Stimulated activated naive B cell treated with anti-CD40 and anti-IgM and Interleukin-4, amounts not matched to agents 10 μg/mL and 1 μg/mL and 100 μg/mL, for 72 hours (primary cell): ENCODE measurements around the gene CSTA.

Experiments used
- ATAC-seq, 2 donors: fragments of 150-1000 bp; cut with Tn5 transposase; replicated peaks; 2 replicates each; pipeline ENCODE4 v1.10.0; 2021; ENCODE audit warnings: moderate library complexity in 1 of 2
- DNase-seq: peaks from one replicate; pipeline ENCODE4 v3.0.0; 2021
- H3K27ac Mint-ChIP-seq: one replicate; pipeline ENCODE4 v1.8.0; 2022; ENCODE audit warnings: mild to moderate bottlenecking, mixed read lengths
- H3K27me3 Mint-ChIP-seq, 2 donors: one replicate each; pipeline ENCODE4 v1.8.0; 2022; ENCODE audit warnings: mixed read lengths in 2 of 2
- H3K36me3 Mint-ChIP-seq, 2 donors: one replicate each; pipeline ENCODE4 v1.8.0; 2022; ENCODE audit warnings: mixed read lengths in 2 of 2, mild to moderate bottlenecking in 1 of 2
- H3K4me1 Mint-ChIP-seq, 2 donors: one replicate each; pipeline ENCODE4 v1.8.0; 2022; ENCODE audit warnings: mixed read lengths in 2 of 2, mild to moderate bottlenecking in 1 of 2
- H3K4me3 Mint-ChIP-seq, 2 donors: one replicate each; pipeline ENCODE4 v1.8.0; 2022; ENCODE audit warnings: mild to moderate bottlenecking in 2 of 2, mixed read lengths in 2 of 2, moderate library complexity in 1 of 2
- H3K9me3 Mint-ChIP-seq, 2 donors: one replicate each; pipeline ENCODE4 v1.8.0; 2022; ENCODE audit warnings: mixed read lengths in 2 of 2, mild to moderate bottlenecking in 1 of 2

Gene CSTA

DNA sequence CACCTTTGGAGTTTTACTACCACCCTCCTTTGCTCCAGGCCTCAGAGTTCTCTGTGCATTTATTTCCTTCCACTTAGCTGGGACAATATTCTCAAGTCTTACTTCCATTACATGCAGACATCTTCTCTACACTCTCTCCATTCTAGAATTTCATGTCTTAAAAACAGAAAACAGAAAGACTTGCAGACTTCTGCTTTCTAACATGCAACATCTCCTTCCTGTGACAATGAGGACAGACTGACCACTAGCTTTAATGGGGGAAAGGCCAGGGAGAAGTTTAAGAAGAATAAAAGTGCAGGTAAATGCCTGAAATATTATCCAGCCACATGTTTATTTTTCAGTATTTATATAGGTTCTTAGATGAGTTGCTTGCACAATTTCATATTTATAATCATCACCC lies 17.1 kb upstream of the CSTA start:
- ATAC-seq (no peak), DNase-seq (no peak)
- Mint-ChIP-seq H3K36me3 (no peaks in the 10 kb centered on the region), H3K27me3 (no peaks in the 10 kb centered on the region), H3K4me1 (peaks cover 20 to 42% of the 10 kb centered on the region in 2 donors), H3K4me3 (peak overlapping the region; percentile 15 to 18), H3K27ac (peak overlapping the region; percentile 40), H3K9me3 (no peaks in the 10 kb centered on the region)

GRCh38 chr3:122310361-122310760 lies 14.7 kb upstream of the CSTA start:
- Mint-ChIP-seq H3K27ac (no peak overlapping the region), H3K27me3 (peaks cover 2% of the 10 kb centered on the region in 2 donors), H3K36me3 (no peaks in the 10 kb centered on the region), H3K4me1 (peaks cover 18 to 44% of the 10 kb centered on the region in 2 donors), H3K4me3 (no peak overlapping the region), H3K9me3 (no peaks in the 10 kb centered on the region)
- DNase-seq, result no peak
- no peak for ATAC-seq

DNA sequence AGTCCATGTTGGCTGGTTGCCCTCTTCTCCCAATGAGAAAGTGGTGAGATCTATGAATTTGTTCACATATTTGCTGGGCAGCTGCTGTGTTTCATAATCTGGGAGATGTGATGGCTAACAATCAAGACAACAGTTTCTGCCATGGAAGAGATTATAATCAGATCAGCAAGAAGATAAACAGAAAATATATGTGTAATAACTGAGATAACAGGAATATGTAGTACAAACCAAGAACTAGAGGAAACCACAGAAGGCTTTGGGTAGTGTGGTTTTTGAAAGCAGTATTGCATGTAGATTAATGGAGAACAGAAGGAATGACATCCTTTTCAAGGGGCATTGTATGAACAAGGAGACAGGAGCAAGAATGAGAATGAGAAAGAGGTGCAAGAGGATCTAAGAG lies 12.2 kb upstream of the CSTA start:
- ATAC-seq, result no peak
- peaks cover 11 to 13% of the 10 kb centered on the region in 2 donors for H3K27me3 Mint-ChIP-seq
- no peak overlapping the region for H3K4me3 Mint-ChIP-seq
- H3K36me3 Mint-ChIP-seq, result peaks cover 0 to 3% of the 10 kb centered on the region in 2 donors
- no peak overlapping the region for H3K27ac Mint-ChIP-seq
- H3K4me1 Mint-ChIP-seq, result peaks cover 4 to 20% of the 10 kb centered on the region in 2 donors
- no peak for DNase-seq
- peaks cover 0 to 3% of the 10 kb centered on the region in 2 donors for H3K9me3 Mint-ChIP-seq

- ATAC-seq, result no peak
- H3K4me1 Mint-ChIP-seq, result peaks cover 1 to 16% of the 10 kb centered on the region in 2 donors
- H3K9me3 Mint-ChIP-seq, result peaks cover 3 to 7% of the 10 kb centered on the region in 2 donors
- no peak overlapping the region for H3K4me3 Mint-ChIP-seq
- peaks cover 15 to 18% of the 10 kb centered on the region in 2 donors for H3K27me3 Mint-ChIP-seq
- no peak for DNase-seq
- no peak overlapping the region for H3K27ac Mint-ChIP-seq
- H3K36me3 Mint-ChIP-seq, result peaks cover 0 to 4% of the 10 kb centered on the region in 2 donors
These were observed 11.8 kb upstream of the CSTA start for GRCh38 chr3:122313281-122313680.

DNA sequence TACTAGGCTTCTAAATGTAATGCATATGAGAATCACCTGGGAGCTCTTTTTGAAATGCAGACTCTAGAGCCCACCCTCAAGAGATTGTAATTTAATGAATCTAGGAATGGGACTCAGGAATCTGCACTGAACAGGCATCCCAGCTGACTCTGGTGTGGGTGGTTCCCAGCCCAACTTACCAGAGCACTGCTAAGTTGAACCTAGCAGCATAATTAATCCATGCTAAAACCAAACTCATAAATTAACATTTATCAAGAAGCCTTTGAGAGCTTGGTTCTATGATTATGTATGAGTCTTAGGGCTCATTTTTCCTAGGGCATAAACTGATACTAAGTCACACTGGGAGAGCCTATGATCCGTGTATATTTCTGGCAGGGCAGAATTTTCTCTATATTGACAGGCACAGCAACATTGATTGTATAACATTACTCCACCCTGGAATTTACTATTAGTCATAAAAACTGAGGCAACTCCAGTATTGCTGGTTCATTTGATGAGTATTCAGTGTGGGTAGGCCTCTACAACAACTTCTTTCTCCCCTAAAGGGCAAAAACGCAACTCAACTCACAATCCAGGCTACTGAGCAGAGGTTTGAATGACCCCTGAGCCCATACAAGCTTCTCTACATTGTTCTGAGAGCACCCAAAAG lies 10.7 kb upstream of the CSTA start:
- Mint-ChIP-seq H3K36me3 (peaks cover 3 to 5% of the 10 kb centered on the region in 2 donors), H3K9me3 (peaks cover 6 to 10% of the 10 kb centered on the region in 2 donors), H3K27me3 (peaks cover 17 to 20% of the 10 kb centered on the region in 2 donors), H3K27ac (no peak overlapping the region), H3K4me3 (no peak overlapping the region), H3K4me1 (peaks cover 1 to 6% of the 10 kb centered on the region in 2 donors)
- no peak for DNase-seq
- ATAC-seq, result no peak

- Mint-ChIP-seq H3K36me3 (peaks cover 3 to 5% of the 10 kb centered on the region in 2 donors), H3K9me3 (peaks cover 9 to 10% of the 10 kb centered on the region in 2 donors), H3K4me3 (no peak overlapping the region), H3K27me3 (peaks cover 17 to 20% of the 10 kb centered on the region in 2 donors), H3K4me1 (peaks cover 3 to 6% of the 10 kb centered on the region in 2 donors), H3K27ac (no peak overlapping the region)
- ATAC-seq, result no peak
- DNase-seq, result no peak
These were observed 9.4 kb upstream of the CSTA start for GRCh38 chr3:122315619-122316018.

DNA sequence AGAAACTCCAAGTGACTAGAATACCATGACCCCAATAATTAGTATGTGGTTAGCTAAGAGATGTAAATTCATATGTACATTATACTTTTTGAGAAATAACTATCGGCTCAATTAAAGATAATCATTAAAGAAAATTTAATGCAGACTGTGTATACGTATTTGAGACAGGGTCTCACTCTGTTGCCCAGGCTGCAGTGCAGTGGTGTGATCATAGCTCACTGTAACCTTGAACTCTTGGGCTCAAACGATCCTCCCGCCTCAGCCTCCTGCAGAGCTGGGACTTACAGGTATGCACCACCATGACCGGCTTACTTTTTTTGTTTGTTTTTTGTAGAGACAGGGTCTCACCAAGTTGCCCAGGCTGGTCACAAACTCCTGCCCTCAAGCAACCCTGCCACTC lies 8.7 kb upstream of the CSTA start:
- peaks cover 9 to 10% of the 10 kb centered on the region in 2 donors for H3K9me3 Mint-ChIP-seq
- no peak overlapping the region for H3K4me3 Mint-ChIP-seq
- H3K4me1 Mint-ChIP-seq, result peaks cover 6 to 12% of the 10 kb centered on the region in 2 donors
- DNase-seq, result no peak
- ATAC-seq, result no peak
- peaks cover 17 to 20% of the 10 kb centered on the region in 2 donors for H3K27me3 Mint-ChIP-seq
- no peak overlapping the region for H3K27ac Mint-ChIP-seq
- peaks cover 3 to 5% of the 10 kb centered on the region in 2 donors for H3K36me3 Mint-ChIP-seq

GRCh38 chr3:122318620-122319019 lies 6.4 kb upstream of the CSTA start:
- no peak for DNase-seq
- peaks cover 17 to 20% of the 10 kb centered on the region in 2 donors for H3K27me3 Mint-ChIP-seq
- ATAC-seq, result no peak
- H3K36me3 Mint-ChIP-seq, result peaks cover 3 to 5% of the 10 kb centered on the region in 2 donors
- H3K27ac Mint-ChIP-seq, result peak overlapping the region; percentile 2
- H3K4me1 Mint-ChIP-seq, result peaks cover 12 to 14% of the 10 kb centered on the region in 2 donors
- H3K9me3 Mint-ChIP-seq, result peaks cover 9 to 10% of the 10 kb centered on the region in 2 donors
- H3K4me3 Mint-ChIP-seq, result no peak overlapping the region

- peaks cover 9 to 10% of the 10 kb centered on the region in 2 donors for H3K9me3 Mint-ChIP-seq
- DNase-seq (no peak), ATAC-seq (peak; percentile 52 to 72)
- no peak overlapping the region for H3K4me3 Mint-ChIP-seq
- peaks cover 20 to 29% of the 10 kb centered on the region in 2 donors for H3K4me1 Mint-ChIP-seq
- H3K27me3 Mint-ChIP-seq, result peaks cover 9 to 10% of the 10 kb centered on the region in 2 donors
- peak overlapping the region; percentile 21 for H3K27ac Mint-ChIP-seq
- peaks cover 3 to 5% of the 10 kb centered on the region in 2 donors for H3K36me3 Mint-ChIP-seq
These were observed 2.7 kb upstream of the CSTA start for GRCh38 chr3:122322095-122323075.

DNA sequence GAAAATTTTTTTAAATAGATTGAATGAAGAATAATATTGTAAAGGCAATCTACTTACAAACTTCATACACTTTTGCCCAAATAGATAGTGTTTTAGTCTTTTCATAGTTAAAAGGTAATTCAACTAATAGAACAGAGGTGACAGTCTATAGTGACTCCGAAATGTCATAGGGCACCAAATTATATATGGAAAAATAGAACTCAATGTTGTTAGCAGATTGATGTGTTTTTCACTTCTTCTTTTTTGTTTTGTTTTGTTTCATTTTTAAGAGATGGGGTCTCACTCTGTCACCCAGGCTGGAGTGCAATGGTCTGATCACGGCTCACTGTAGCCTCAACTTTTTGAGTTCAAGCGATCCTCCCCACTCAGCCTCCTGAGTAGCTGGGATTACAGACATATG lies 721 bp downstream of the CSTA start:
- peak; percentile 58 to 71 for ATAC-seq
- no peaks in the 10 kb centered on the region for H3K9me3 Mint-ChIP-seq
- peak overlapping the region in 1 of 2 donors; percentile 37 for H3K4me3 Mint-ChIP-seq

DNA sequence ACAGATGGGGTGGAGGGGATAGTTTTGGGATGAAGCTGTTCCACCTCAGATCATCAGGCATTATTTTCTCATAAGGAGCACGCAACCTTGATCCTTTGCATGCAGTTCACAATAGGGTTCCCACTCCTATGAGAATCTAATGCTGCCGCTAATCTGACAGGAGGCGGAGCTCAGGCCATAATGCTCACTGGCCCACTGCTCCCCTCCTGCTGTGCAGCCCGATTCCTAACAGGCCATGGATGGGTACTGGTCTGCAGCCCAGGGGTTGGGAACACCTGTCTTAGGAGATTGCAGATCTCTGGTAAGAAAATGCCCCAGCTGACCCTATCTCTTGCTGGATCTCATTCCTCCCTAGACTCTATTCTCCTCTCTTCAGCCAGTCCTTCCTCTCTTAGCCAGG lies 6.8 kb downstream of the CSTA start:
- H3K27me3 Mint-ChIP-seq, result peaks cover 17 to 33% of the 10 kb centered on the region in 2 donors
- no peak overlapping the region for H3K27ac Mint-ChIP-seq
- H3K9me3 Mint-ChIP-seq, result no peaks in the 10 kb centered on the region
- ATAC-seq, result no peak
- H3K4me1 Mint-ChIP-seq, result peaks cover 6 to 9% of the 10 kb centered on the region in 2 donors
- H3K4me3 Mint-ChIP-seq, result no peak overlapping the region
- H3K36me3 Mint-ChIP-seq, result no peaks in the 10 kb centered on the region
- DNase-seq, result no peak

More for the DNA sequence above, 721 bp downstream of the CSTA start:
- H3K27ac Mint-ChIP-seq, result no peak overlapping the region
- H3K4me1 Mint-ChIP-seq, result peaks cover 19 to 29% of the 10 kb centered on the region in 2 donors
- H3K36me3 Mint-ChIP-seq, result no peaks in the 10 kb centered on the region
- peaks cover 0 to 4% of the 10 kb centered on the region in 2 donors for H3K27me3 Mint-ChIP-seq
- DNase-seq, result no peak

- H3K4me1 Mint-ChIP-seq, result peaks cover 6 to 9% of the 10 kb centered on the region in 2 donors
- no peaks in the 10 kb centered on the region for H3K36me3 Mint-ChIP-seq
- H3K4me3 Mint-ChIP-seq, result no peak overlapping the region
- ATAC-seq (no peak), DNase-seq (no peak)
- H3K9me3 Mint-ChIP-seq, result no peaks in the 10 kb centered on the region
- no peak overlapping the region for H3K27ac Mint-ChIP-seq
- peaks cover 17 to 33% of the 10 kb centered on the region in 2 donors for H3K27me3 Mint-ChIP-seq
These were observed 7.5 kb downstream of the CSTA start for GRCh38 chr3:122332551-122332950.

DNA sequence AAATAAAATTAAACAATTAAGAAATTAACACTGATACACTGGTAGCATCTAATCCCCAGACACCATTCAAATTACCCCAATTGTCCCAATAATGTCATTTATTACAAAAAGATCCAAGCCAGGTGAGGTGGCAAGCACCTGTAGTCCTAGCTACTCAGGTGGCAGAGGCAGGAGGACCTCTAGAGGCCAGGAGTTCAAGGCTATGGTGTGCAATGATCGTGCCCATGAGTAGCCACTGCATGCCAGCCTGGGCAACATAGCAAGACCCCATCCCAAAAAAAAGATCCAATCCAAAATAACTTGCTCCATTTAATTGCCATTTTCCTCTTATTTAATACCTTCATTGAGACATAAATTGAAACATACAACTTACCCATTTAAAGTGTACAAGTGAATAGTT lies 17.8 kb downstream of the CSTA start:
- ATAC-seq, result no peak
- H3K4me3 Mint-ChIP-seq, result no peak overlapping the region
- peaks cover 1 to 6% of the 10 kb centered on the region in 2 donors for H3K27me3 Mint-ChIP-seq
- no peaks in the 10 kb centered on the region for H3K4me1 Mint-ChIP-seq
- DNase-seq, result no peak
- H3K36me3 Mint-ChIP-seq, result peaks cover 2 to 7% of the 10 kb centered on the region in 2 donors
- peaks cover 0 to 9% of the 10 kb centered on the region in 2 donors for H3K9me3 Mint-ChIP-seq
- H3K27ac Mint-ChIP-seq, result no peak overlapping the region

GRCh38 chr3:122343654-122344053 lies 18.6 kb downstream of the CSTA start:
- H3K27ac Mint-ChIP-seq, result no peak overlapping the region
- H3K9me3 Mint-ChIP-seq, result peaks cover 0 to 12% of the 10 kb centered on the region in 2 donors
- no peak for DNase-seq
- no peak for ATAC-seq
- H3K36me3 Mint-ChIP-seq, result peaks cover 5 to 7% of the 10 kb centered on the region in 2 donors
- no peak overlapping the region for H3K4me3 Mint-ChIP-seq
- no peaks in the 10 kb centered on the region for H3K4me1 Mint-ChIP-seq
- peaks cover 6 to 10% of the 10 kb centered on the region in 2 donors for H3K27me3 Mint-ChIP-seq
